Right renal cortex interstitium (tissue), 3 donors: ENCODE results near the gene VARS1. TPM values are rescaled to one million over a fixed set of nuclear protein-coding genes. Genes with fewer than 3 reads are reported as not detected.
"Not testable (repeated sequence)": the region's sequence is repeated elsewhere in the genome, so short reads cannot be mapped to it uniquely, and the experiment has no call there.

ENCODE experiments used
- DNase-seq, 3 donors: peaks; one replicate each; pipeline ENCODE4 v3.0.0-alpha.2; 2013; ENCODE audit warnings: low read depth in 3 of 3, low spot score in 2 of 3
- polyA plus RNA-seq, 3 donors: library from polyadenylated mRNA; unstranded; fragments of 120-200 nt; gene quantifications; one replicate each; pipeline ENCODE4 v1.2.1, GENCODE V29; 2013; ENCODE audit not compliant: insufficient read length in 3 of 3

VARS1 gene
- polyA plus RNA-seq, 3 donors, result 57.2 to 59.4 (median 58.1) TPM

DNA sequence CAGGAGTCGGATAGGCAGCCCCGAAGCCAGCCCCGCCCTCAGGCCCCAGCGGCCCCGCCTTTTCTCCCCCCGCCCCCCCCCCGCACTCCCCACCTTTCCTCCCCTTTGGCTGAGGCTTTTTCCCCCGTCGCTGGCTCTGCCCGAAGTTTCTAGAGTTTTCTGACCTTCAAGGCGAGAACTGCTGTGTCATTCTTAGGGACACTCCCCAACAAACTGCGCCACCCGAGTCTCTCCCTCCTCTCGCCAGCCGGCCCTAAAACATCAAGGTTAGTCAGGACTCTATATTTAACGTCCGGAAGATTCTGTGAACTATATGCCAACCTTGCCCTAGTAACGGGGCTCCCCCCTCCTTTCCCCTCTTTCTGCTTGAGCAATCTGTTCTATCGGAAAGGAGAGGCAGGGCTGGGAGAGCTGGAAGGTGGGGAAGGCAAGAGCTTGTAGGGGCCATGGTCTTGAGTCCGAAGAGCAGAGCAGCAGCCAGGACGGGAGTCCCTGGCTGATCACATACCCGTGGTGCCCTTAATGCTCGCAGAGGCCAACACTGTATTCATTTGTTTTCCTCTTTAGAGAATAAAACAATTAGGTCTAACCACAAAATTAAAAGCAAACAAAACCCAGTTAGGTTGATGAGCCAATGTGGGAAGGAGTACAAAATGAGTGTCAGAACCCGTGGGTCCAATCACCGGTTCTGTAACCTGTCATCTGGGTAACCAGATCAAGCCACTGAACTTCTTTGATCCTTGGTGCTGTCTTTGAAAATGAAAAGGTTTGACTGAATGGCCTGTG is 26.7 kb upstream of the VARS1 start:
- DNase-seq, result peak in 1 of 3 donors; percentile 65

- DNase-seq, result no peak
Measured at GRCh38 chr6:31821301-31822035, 25.9 kb upstream of the VARS1 start.

- not testable (repeated sequence) for DNase-seq
Measured at GRCh38 chr6:31820399-31820798, 24.8 kb upstream of the VARS1 start.

DNA sequence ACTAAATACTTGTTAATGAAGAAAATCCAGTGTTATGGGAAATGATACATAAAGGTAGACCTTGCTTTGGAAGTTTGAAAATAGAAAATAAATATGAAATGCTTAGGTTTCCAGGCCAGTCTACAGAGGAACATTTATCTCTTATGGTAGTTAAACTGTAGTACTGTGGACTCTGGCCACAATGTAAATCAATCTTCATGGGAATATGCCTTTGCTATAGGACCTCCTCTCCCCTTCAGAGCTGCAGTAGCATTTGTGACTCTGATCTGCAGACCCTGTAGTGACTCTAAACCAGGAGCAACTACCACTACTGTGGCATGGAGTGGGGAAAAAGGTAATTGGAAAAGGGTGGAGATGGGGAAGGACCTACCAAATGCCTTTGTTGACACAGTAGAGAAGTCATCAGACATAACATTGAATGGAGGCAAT is 24.3 kb upstream of the VARS1 start:
- no peak for DNase-seq

DNA sequence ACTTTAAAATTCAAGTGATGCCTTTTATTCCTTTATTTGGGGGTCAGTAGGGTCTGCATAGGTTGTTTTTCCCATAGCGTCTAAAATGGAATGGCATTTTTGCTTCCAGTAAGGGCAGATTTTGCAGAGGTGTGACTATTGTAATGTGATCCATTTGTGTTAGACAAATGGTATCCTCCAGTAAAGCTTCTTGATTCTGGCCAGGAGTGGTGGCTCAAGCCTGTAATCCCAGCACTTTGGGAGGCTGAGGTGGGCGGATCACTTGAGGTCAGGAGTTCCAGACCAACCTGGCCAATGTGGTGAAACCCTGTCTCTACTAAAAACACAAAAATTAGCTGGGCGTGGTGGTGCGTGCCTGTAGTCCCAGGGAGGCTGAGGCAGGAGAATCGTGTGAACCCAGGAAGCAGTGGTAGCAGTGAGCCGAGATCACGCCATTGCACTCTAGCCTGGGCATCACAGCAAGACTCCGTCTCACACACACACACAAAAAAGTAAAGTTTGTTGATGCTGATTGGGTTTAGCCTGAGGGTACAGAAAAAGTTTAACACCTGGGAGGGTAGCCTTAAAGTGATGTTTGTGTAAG is 22.5 kb upstream of the VARS1 start:
- not testable (repeated sequence) for DNase-seq

DNA sequence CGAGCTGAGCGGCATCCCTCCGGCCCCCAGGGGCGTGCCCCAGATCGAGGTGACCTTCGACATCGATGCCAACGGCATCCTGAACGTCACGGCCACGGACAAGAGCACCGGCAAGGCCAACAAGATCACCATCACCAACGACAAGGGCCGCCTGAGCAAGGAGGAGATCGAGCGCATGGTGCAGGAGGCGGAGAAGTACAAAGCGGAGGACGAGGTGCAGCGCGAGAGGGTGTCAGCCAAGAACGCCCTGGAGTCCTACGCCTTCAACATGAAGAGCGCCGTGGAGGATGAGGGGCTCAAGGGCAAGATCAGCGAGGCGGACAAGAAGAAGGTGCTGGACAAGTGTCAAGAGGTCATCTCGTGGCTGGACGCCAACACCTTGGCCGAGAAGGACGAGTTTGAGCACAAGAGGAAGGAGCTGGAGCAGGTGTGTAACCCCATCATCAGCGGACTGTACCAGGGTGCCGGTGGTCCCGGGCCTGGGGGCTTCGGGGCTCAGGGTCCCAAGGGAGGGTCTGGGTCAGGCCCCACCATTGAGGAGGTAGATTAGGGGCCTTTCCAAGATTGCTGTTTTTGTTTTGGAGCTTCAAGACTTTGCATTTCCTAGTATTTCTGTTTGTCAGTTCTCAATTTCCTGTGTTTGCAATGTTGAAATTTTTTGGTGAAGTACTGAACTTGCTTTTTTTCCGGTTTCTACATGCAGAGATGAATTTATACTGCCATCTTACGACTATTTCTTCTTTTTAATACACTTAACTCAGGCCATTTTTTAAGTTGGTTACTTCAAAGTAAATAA is 21.8 kb upstream of the VARS1 start:
- DNase-seq, result not testable (repeated sequence)

- peak; percentile 92 to 96 (median 93) for DNase-seq
Measured at GRCh38 chr6:31815025-31815838, 19.7 kb upstream of the VARS1 start, which contains the start of the genes HSPA1A and HSPA1L. Gene HSPA1A (plus strand): TSS chr6:31815543. CDS start chr6:31815757, 214 bp downstream. Gene HSPA1L (minus strand): TSS chr6:31815283. CDS start chr6:31811972, 3,311 bp downstream.

GRCh38 chr6:31814677-31815024 is 19.1 kb upstream of the VARS1 start:
- DNase-seq, result peak; percentile 87 to 95 (median 93)

GRCh38 chr6:31813465-31813849 is 17.9 kb upstream of the VARS1 start:
- DNase-seq, result no peak

GRCh38 chr6:31811645-31812044 is 16.1 kb upstream of the VARS1 start:
- DNase-seq, result no peak

- not testable (repeated sequence) for DNase-seq
Measured at GRCh38 chr6:31808599-31808998, 13.0 kb upstream of the VARS1 start.

GRCh38 chr6:31806470-31807272 is 11.1 kb upstream of the VARS1 start, which contains the start of gene LSM2:
Gene LSM2 (minus strand): TSS chr6:31806966. CDS start chr6:31806757, 209 bp downstream.
- peak; percentile 91 to 96 (median 92) for DNase-seq

GRCh38 chr6:31805939-31806469 is 10.5 kb upstream of the VARS1 start:
- no peak for DNase-seq

DNA sequence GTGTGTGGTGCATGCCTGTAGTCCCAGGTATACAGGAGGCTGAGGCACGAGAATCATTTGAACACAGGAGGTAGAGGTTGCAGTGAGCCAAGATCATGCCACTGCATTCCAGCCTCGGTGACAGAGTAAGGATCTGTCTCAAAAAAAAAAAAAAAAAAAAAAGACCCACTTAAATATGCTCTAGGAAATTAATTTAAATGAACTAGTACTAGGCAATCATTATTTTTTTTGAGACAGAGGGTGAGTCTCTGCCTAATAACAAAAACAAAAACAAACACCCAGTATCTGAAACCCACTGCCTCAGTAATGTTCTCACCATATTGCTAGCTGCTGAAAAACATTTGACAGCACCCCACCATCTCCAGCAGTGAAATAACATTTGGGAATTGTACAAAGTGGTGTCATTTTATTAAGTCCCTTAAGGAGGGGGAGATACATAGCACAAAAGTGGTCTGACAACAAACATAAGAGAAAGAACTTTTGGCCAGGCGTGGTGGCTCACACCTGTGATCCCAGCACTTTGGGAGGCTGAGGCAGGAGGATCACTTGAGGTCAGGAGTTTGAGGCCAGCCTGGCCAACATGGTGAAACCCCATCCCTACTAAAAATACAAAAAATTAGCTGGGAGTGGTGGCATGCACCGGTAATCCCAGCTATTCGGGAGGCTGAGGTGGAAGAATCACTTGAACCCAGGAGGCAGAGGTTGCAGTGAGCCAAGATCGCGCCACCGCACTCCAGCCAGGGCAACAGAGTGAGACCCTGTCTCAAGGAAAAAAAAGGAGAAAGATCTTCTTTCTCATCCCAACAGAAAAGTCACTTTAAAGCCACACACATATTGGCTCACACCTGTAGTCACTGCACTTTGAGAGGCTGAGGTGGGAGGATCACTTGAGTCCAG is 5.7 kb upstream of the VARS1 start:
- not testable (repeated sequence) for DNase-seq

- no peak for DNase-seq
Measured at GRCh38 chr6:31799781-31800180, 4.2 kb upstream of the VARS1 start.

- no peak for DNase-seq
Measured at GRCh38 chr6:31797588-31797987, 2.0 kb upstream of the VARS1 start.

- DNase-seq, result no peak
Measured at GRCh38 chr6:31796993-31797385, 1.4 kb upstream of the VARS1 start.
